GM21423 (cell line): Measurements from ENCODE around the gene APP.
"Not testable (repeated sequence)": the region's sequence is repeated elsewhere in the genome, so short reads cannot be mapped to it uniquely, and the experiment has no call there.

ENCODE experiments used
- ATAC-seq: cut with Tn5 transposase; IDR thresholded peaks from one replicate; pipeline ENCODE4 v1.9.1; 2021; ENCODE audit warnings: mild to moderate bottlenecking, moderate library complexity; ENCODE audit not compliant: unreplicated experiment

Gene APP

DNA sequence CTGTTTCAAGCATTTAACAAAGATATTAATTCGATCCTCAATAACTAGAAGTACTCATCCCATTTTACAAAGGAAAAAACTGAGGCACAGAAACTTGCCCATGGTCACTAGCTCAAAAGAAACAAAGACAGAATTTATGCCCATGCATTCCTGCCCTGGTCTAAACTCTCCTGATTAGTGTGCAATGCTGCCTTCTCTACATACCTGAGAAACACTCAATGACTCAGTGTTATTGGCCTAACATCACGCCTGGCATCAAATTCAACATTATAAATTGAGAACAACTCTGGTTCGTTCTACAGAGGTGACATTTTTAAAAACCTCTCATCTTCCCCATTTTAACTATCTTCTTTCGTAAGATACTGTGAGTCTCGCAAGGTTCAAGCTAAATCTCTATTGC is 5.2 kb downstream of the APP start:
- no peak for ATAC-seq

GRCh38 chr21:26164311-26164710 is 6.3 kb downstream of the APP start:
- no peak for ATAC-seq

DNA sequence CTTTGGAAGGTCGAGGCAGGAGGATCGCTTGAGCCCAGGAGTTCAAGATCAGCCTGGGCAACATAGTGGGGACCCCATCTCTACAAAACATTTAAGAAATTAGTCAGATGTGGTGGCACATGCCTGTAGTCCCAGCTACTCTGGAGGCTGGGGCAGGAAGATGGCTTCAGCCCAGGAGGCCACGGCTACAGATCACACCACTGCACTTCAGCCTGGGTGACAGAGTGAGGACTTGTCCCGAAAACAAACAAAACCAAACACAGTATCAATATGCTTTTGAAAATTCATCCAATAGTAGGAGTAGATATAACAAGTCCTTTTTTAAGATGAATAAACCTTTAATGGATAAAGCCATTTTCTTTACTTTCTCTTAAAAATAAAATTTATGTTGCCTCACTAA is 8.5 kb downstream of the APP start:
- no peak for ATAC-seq

DNA sequence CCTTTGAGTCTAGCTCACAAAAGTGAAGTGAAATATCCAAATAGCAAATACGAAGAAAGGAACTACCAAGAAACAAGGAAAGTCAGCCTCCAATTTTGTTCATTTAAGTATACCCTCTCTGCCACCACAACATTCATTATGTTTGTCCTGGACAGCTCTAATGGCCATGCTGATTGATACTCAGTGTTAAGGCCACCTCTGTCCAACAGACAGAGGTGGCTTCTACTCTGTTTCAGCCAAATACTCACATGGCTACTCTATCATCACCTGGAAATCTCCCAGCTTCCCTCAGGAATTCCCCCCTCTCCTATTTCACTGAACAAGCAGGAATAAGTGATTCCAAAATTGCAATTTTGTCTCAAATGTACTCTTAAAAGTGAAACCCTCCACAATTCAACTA is 10.7 kb downstream of the APP start:
- ATAC-seq = no peak

DNA sequence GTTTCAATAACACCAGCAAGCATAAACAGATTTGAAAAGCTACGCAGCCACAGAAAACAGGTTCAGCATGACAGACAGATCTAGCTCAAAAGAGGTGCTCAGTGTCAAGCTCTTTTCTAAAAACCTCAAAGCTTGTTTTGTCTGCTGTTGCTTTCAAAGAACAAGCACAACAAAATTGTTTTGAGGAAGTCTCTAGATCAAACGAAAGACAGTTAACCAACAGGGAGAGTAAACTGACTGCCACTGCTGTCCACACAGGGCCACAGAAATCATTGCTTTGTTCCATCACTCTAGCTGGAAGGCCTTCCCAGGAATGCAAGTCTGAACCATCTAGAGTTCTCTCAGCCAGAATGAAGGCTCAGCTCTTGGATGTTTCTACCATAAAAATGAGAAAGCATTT is 12.8 kb downstream of the APP start:
- no peak for ATAC-seq

DNA sequence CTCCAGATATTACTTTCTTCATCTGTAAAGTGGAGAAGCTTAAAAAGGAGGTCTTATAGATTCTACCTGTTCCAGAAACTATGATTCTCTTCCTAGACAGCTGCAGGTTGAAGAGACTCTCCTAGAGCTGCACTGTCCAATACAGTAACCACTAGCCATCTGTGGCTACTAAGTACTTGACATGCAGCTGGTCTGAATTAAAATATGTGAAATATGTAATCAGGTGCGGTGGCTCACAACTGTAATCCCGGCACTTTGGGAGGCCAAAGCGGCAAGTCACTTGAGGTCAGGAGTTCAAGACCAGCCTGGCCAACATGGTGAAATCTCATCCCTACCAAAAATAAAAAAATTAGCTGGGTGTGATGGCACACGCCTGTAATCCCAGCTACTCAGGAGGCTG is 15.8 kb downstream of the APP start:
- no peak for ATAC-seq

DNA sequence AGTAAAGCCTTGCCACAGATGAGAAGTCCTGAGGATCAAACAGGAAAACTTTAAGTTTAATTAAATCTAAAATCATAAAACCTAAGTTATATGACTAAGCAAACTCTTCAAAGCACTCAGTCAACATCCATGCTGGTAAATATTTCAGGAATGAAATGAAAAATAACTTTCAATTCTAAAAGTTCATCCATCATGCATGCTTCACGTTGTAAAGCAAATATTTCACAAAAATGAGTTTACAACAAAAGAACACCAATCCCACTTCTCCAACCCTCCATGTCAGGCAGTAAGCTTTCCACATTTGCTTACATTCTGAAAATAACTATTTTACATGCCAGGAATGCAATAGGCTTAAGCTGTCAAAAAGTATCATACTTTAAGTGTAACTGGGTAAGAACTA is 16.8 kb downstream of the APP start:
- no peak for ATAC-seq

DNA sequence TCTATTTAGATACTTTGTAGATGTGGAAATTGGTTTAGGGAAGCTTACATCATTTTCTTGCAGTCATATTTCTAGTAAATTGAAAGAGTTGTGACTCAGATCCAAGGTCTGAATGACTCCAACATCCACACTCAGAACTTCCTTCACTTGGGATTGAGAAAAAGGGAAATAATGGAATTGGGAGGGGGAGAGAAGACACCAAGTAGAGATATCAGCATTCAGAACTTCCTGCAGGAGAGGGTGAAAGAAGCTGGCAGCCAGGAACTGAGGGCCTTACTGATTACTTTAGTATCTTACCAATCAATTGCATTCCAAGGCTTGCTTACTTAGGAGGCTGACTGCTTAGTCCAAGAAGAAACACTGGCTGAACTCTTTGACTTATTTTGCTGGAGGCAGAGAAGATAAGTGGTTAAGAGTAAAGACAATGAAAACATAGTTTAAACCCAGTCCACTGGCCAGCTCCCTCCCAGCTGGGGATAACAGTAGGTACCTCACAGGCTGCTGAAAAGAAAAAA is 21.7 kb downstream of the APP start:
- ATAC-seq = no peak

DNA sequence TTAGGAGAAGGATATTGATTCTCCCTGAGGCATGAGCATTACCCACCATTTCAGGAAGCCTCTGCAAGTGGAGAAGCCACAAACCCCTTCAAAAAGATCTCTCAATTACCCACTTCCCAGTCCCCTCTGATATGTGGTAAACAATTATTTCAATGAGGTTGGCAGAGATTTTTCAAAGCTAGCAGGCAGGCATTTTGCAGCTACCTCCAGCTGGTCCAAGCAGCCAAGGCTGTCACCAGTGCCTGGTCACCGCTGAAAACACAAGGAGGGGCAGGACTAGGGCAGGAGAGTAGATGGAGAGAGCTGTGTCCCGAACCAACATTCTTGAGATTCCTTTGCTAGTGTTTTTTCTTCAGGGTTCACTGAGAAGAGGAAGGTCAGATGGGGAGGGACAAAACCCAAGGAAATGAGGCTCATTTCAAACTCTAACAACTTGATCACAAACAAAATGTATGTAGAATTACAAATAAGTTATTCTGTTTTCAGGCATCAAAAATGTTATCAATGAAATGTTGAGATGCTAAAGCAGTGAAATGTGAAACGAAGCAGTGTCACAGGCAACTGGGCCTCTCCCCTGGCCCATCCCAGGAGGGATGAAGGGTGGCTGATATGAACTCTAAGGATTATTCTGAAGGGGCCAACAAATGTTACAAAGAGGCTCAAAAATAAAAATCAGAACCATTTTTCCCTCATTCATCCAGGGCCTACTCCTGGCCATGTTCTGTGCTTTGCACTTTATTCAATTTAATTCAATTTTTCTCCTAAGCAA is 22.3 kb downstream of the APP start:
- ATAC-seq = no peak

GRCh38 chr21:26147535-26147934 is 23.0 kb downstream of the APP start:
- ATAC-seq = no peak

- no peak for ATAC-seq
Measured at GRCh38 chr21:26146681-26147080, 23.9 kb downstream of the APP start.

- no peak for ATAC-seq
Measured at GRCh38 chr21:26144031-26144430, 26.5 kb downstream of the APP start.

DNA sequence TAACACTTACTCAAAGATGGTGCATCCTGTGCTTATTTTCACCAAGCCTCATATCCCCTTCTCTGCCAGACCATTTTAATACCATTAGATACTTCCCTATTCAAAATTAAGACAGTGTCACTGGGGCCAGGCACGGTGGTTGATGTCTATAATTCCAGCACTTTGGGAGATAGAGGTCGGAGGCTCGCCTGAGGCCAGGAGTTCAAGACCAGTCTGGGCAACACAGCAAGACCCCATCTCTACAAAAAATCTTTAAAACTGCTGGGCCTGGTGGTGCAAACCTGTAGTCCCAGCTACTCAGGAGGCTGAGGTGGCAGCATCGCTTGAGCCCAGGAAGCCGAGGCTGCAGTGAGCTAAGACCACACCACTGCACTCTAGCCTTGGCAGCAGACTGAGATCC is 28.2 kb downstream of the APP start:
- ATAC-seq = no peak

- no peak for ATAC-seq
Measured at GRCh38 chr21:26140926-26141325, 29.6 kb downstream of the APP start.

DNA sequence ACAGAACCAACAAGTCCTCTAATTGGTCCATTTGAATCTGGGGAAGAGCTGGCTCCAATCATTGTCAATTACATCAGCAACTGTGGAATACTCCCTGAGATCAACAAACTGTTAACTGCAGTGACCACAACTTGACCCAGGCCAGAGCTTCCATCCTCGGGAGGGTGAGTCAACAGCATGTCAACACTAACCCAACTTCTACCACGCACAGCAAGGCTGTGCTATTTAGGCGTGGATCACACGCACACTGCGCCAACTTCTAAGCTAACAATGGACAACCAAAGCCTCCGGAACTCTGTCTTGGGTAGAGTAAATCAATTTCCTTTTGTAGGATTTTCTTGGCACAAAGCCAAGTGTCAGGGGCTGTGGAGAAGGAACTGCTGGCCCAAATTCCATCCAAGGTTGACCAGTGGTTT is 30.4 kb downstream of the APP start:
- no peak for ATAC-seq

- no peak for ATAC-seq
Measured at GRCh38 chr21:26138615-26139257, 31.8 kb downstream of the APP start.

DNA sequence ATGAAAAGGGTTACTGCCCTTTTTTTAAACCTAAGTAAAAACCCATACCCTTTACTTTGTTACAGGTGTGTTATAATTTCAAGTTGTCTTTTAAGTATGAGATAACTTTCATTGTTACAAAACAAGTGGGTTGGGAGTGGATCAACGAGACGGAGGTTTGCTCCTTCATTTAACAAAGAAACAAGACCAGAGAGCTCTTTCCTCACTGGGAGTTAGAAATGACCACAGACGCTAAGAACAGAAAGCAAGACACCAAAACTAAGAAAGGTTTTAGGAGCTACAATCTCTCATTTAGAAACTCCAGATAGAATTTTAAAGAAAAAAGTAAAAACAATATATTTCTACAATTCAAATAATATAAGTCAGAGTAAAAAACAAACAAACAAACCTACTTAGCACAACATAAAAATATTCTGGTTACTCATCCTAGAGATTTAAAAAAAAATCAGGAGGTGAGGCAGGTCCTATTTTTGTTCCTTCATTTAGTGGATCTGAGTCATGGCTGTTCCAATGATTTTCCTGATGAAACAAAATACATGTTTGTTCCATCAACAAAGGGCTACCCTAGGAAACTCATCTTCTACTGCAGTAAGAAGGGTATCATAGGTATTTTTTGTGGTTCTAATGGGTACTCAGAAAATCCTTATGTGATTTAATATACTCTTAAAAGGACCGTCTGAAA is 33.0 kb downstream of the APP start:
- no peak for ATAC-seq

GRCh38 chr21:26136671-26137070 is 33.9 kb downstream of the APP start:
- ATAC-seq = peak; percentile 98

DNA sequence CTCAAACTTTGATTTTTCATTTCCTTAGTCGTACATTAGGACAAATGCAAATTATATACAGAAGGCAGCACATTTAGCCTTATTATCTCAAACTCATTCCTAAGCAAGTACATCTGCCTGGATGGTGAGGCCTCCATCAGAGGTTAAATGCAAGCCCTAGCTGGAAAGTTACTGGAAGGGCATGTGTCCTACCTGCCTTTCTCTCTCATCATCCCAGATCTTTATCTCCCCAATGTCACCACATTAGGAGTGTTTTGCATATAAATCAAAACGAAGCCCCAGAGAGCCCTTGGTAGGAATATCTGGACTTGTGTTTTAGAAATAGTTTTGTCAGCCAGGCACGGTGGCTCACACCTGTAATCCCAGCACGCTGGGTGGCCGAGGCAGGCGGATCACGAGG is 35.0 kb downstream of the APP start:
- no peak for ATAC-seq

DNA sequence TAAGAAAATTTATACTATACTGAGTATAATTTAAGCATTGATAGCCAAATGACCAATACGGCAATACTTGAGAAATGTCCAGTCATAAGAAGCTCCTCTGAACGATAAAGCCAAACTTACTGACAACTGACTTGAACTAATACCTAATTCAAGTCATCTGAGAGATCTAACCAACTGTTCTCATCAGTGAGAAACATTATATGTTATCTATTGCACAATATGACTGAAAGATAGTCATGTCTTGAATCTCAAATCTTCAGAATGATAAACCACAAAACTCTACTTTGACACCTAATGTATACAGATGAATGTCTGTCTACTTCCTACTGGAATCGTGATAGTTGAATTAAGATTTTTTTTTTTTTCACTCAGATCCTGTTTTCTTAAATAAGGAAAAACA is 39.0 kb downstream of the APP start:
- no peak for ATAC-seq

GRCh38 chr21:26131053-26131452 is 39.5 kb downstream of the APP start:
- ATAC-seq = not testable (repeated sequence)
